Right lobe of liver (tissue), 6 donors: ENCODE measurements around the gene PRDM2. TPM values are rescaled to one million over a fixed set of nuclear protein-coding genes. Genes with fewer than 3 reads are reported as not detected.
A peak's percentile ranks its signal among the peaks of the same experiment; 100 is the strongest.

Experiments used
- ATAC-seq, 4 donors: fragments of 200-7000 bp; cut with Tn5 transposase; one replicate each; pipeline ENCODE4 v1.9.1; 2020; ENCODE audit warnings: mild to moderate bottlenecking in 4 of 4, moderate library complexity in 4 of 4
- DNase-seq, 3 donors: peaks; one replicate each; pipeline ENCODE4 v3.0.0-alpha.2; 2020
- H3K27ac ChIP-seq, 3 donors: fragments of 200-600 bp; one replicate each; pipeline ENCODE4 v1.8.0; 2022
- H3K27me3 ChIP-seq, 2 donors: fragments of 200-600 bp; one replicate each; pipeline ENCODE4 v1.8.0; 2022
- H3K36me3 ChIP-seq, 4 donors: fragments of 200-600 bp; sonication (generic) in 1 of 4; one replicate each; pipeline versions ENCODE4 v1.5.1 to v1.8.0; 2017 to 2022; ENCODE audit warnings: control low read depth in 1 of 4
- H3K4me1 ChIP-seq, 4 donors: fragments of 200-600 bp; sonication (generic) in 1 of 4; one replicate each; pipeline versions ENCODE4 v1.5.1 to v1.8.0; 2017 to 2022; ENCODE audit warnings: control low read depth in 1 of 4
- H3K4me3 ChIP-seq, 3 donors: fragments of 200-600 bp; one replicate each; pipeline ENCODE4 v1.8.0; 2022
- H3K9me3 ChIP-seq, 4 donors: fragments of 200-600 bp; sonication (generic) in 1 of 4; one replicate each; pipeline versions ENCODE4 v1.5.1 to v1.8.0; 2017 to 2022; ENCODE audit warnings: control low read depth in 1 of 4
- CTCF ChIP-seq, 4 donors: fragments of 200-600 bp in 3 of 4; fragments of 450-650 bp in 1 of 4; IDR thresholded peaks; one replicate each; pipeline versions ENCODE4 v1.5.1 to v1.8.0; 2016 to 2022; ENCODE audit warnings: antibody characterized with exemption in 4 of 4, mild to moderate bottlenecking in 2 of 4
- POLR2A ChIP-seq: fragments of 450-650 bp; IDR thresholded peaks from one replicate; pipeline ENCODE4 v1.6.1; 2017; ENCODE audit warnings: antibody characterized with exemption, mild to moderate bottlenecking
- WGBS: methylation state at CpG from one replicate; pipeline ENCODE4 v1.1.6; 2018; ENCODE audit warnings: low coverage, low lambda C conversion rate; ENCODE audit not compliant: insufficient coverage; ENCODE audit errors: missing lambda C conversion rate; 5-methylcytosine and 5-hydroxymethylcytosine counted together
- intact Hi-C, 2 donors: fragments of 100-400 bp; cut with DNase I; formaldehyde crosslinking; loops; one replicate each; pipeline versions ENCODE4 v1.11.2 to v1.14.1; 2022
- total RNA-seq, 6 experiments: library from RNA; depleted of rRNA in 2 of 6; stranded (reverse); fragments of >200 nt in 2 of 6; fragmentation: NEBNext Ultra II Directional in 3 of 6; extraction: Animal tissue kit (Norgen Biotek cat#: 25700) in 3 of 6; gene quantifications; one replicate each; pipeline versions ENCODE4 v1.1.0 to v1.2.4, GENCODE V29; 2016 to 2023
- donor health status: DM: no; HTN: yes; CAD: no.
- donor health status: DM: no; HTN: no; CAD: no.
- donor health status: DM: no; HTN: no; CAD: no.
- donor health status: DM: no; HTN: yes; CAD: no.
- donor health status: DM: no; HTN: yes; CAD: no.

Gene PRDM2
- total RNA-seq, 6 experiments from 2014 or later: 7.4 to 16.9 (median 12.5) TPM

DNA sequence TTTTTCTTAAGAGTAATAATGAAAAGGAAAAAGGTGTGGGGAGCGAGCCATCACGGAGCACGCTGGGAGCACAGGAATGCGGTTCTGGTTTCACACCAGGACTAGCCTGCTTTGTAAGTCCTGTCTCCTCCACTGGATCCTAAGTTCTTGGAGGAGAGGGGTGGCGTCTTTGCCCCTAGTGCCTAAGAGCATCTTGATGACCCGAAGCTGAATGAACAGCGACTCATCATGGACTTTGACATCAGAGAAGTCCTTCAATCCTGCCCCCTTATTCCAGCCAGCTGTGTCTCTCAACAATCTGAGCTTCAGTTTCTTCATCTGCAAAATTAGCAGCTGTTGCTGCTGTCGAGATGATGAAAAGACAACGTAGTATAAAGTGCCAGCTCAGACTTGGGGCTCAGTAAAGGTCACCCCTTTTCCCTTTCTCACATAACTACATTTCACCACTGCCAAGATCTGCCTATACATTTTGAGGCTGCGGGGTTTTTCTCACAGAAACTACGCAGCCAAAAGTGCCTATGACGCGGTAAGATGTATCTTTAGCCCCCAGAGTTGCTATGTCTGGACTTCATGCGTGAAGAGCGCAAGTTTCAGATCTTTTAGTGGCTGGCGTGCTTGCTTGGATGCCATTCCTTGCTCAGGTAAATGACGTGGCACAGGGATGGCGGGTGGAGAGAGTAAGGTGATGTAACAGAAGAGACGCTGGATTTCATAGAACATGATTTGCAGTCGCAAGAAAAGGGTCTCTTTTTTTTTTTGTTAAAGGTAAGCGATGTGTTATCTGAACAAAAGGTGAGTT lies 4.9 kb upstream of the PRDM2 start:
- ATAC-seq: no peak
- no peak for DNase-seq
- no peaks in the 10 kb centered on the region for H3K27me3 ChIP-seq
- H3K36me3 ChIP-seq: no peaks in the 10 kb centered on the region
- TF ChIP-seq POLR2A: no peak
- no peak for TF ChIP-seq CTCF (IDR thresholded peaks at IDR 0.05)
- H3K27ac ChIP-seq: no peak overlapping the region
- no peak overlapping the region for H3K4me3 ChIP-seq
- intact Hi-C loops: no loop called here
- H3K4me1 ChIP-seq: no peaks in the 10 kb centered on the region
- 75% methylated on average over 17 of the region's 21 CpGs for WGBS
- H3K9me3 ChIP-seq: no peaks in the 10 kb centered on the region

DNA sequence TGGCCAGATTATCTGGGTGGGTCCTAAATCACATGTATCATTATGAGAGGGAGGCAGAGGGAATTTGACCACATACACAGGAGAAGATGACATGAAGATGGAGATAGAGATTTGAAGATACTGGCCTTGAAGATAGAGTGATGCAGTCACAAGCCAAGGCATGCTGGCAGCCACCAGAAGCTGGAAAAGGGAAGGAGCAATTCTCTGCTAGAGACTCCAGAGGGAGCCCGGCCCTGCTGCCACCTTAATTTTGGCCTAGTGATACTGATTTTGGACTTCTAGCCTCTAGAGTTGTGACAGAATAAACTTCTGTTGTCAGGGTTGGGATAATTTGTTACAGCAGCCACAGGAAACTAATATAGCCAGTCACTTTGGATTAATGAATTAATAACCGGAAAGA lies 2.2 kb upstream of the PRDM2 start:
- no peak for DNase-seq
- Histone ChIP-seq H3K27ac (no peak overlapping the region), H3K36me3 (no peaks in the 10 kb centered on the region), H3K4me1 (no peaks in the 10 kb centered on the region), H3K27me3 (no peaks in the 10 kb centered on the region), H3K4me3 (no peak overlapping the region), H3K9me3 (no peaks in the 10 kb centered on the region)
- TF ChIP-seq POLR2A (no peak), CTCF (IDR thresholded peaks at IDR 0.05) (no peak)
- intact Hi-C loops: no loop called here
- 84% methylated on average over 2 of the region's 2 CpGs for WGBS
- no peak for ATAC-seq

GRCh38 chr1:13699510-13699909 lies 478 bp upstream of the PRDM2 start:
- H3K36me3 ChIP-seq: no peaks in the 10 kb centered on the region
- no peak for DNase-seq
- TF ChIP-seq CTCF (IDR thresholded peaks at IDR 0.05): no peak
- no peak for TF ChIP-seq POLR2A
- peak overlapping the region; percentile 40 to 56 (median 41) for H3K4me3 ChIP-seq
- H3K27ac ChIP-seq: peak overlapping the region; percentile 56 to 81 (median 73)
- no peaks in the 10 kb centered on the region for H3K4me1 ChIP-seq
- no peaks in the 10 kb centered on the region for H3K9me3 ChIP-seq
- peak in 1 of 4 donors; percentile 10 for ATAC-seq
- H3K27me3 ChIP-seq: no peaks in the 10 kb centered on the region
- intact Hi-C loops: no loop called here
- WGBS: 77% methylated on average over 16 of the region's 16 CpGs

DNA sequence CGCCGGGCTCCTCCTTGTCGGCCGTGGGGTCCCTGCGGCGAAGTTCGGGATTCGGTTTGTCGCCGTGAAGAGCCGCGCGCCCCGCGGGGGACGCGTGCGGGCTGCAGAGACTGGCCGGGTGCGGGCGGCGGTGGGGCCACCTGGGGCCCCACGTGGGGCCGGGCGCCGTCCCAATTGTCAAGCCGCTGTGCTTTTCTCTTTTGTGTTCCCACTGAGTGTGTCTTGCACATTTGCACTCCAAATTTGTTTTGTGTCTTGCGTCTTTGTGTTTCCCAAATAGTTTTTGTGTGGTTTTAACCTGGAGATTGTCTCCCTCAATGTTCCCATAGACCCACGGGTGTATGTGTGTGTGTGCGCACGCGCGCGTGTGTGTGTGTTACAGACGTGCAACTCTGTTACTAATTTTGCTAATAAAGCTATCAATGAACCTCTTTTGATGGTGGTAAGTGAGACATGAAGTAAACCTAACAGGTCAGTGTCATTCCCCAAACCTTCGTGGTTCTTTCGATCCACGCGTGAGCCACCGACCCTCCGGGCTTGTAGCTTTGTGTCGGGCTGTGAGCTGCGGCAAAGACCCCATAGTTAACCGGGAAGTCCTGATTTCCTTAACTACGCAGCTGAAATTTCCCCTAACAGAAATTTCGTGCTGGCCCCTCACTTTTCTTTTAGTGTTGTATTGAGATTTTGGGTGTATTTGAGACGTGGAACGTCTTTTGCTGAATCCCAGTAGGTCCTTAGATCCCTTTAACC lies 708 bp downstream of the PRDM2 start:
- H3K4me1 ChIP-seq: no peaks in the 10 kb centered on the region
- peak overlapping the region in 1 of 3 donors; percentile 73 for H3K27ac ChIP-seq
- H3K4me3 ChIP-seq: peak overlapping the region; percentile 40 to 56 (median 45)
- DNase-seq (peak in 2 of 3 donors; percentile 32 to 57), ATAC-seq (peak; percentile 37 to 63 (median 44))
- TF ChIP-seq CTCF (IDR thresholded peaks at IDR 0.05) (no peak), POLR2A (no peak)
- no peaks in the 10 kb centered on the region for H3K36me3 ChIP-seq
- no peaks in the 10 kb centered on the region for H3K27me3 ChIP-seq
- intact Hi-C loops: no loop called here
- 34% methylated on average over 22 of the region's 48 CpGs for WGBS
- no peaks in the 10 kb centered on the region for H3K9me3 ChIP-seq
